HepG2 (cell line): Measurements from ENCODE around the gene ZC2HC1B. TPM values are rescaled to one million over a fixed set of nuclear protein-coding genes. Genes with fewer than 3 reads are reported as not detected.

Experiments
- ATAC-seq: fragments of 200-7000 bp; cut with Tn5 transposase; 3 replicates; pipeline ENCODE4 v1.9.1; 2020; ENCODE audit warnings: mild to moderate bottlenecking, moderate library complexity
- BruUV-seq: library from RNA; stranded (reverse); fragments of 400-500 nt; replicated peaks from 2 replicates; lab custom pipeline; 2021; lab: Mats Ljungman, UMichigan
- CTCF ChIA-PET: fragments of 300-600 bp; formaldehyde crosslinking; extraction: SDS; loops from one replicate; lab custom pipeline; 2021; ENCODE audit warnings: low total read pairs, inconsistent platforms, low intra/inter-chr PET ratio; lab: Yijun Ruan, JAX
- POLR2A ChIA-PET: fragments of 350-600 bp; sonication (Branson Sonifier 250); formaldehyde crosslinking; loops from one replicate; lab custom pipeline; 2020; ENCODE audit warnings: antibody characterized with exemption, inconsistent platforms; lab: Yijun Ruan, JAX
- DNase-seq: peaks from one replicate; pipeline ENCODE4 v3.0.0-alpha.2; 2015; ENCODE audit warnings: low spot score
- FAIRE-seq: peaks from 3 replicates; lab custom pipeline; 2011; peaks lifted over from hg19 to GRCh38; lab: Jason Lieb, UNC
- H2AFZ ChIP-seq: one replicate; pipeline ENCODE4 v1.6.1; 2011; ENCODE audit warnings: low read length, inconsistent platforms
- H3K27ac ChIP-seq: fragments of 300-600 bp; 3 replicates; pipeline ENCODE4 v1.8.0; 2011; ENCODE audit warnings: mixed run types, mild to moderate bottlenecking, mixed read lengths, low read length, inconsistent platforms; ENCODE audit not compliant: insufficient read depth; ENCODE audit errors: extremely low read length
- H3K27me3 ChIP-seq, 2 experiments: fragments of 200-600 bp in 1 of 2; 2 replicates in 1 of 2; 3 replicates in 1 of 2; pipeline versions ENCODE4 v1.6.0 to v1.8.0; 2011; ENCODE audit warnings: low read length in 2 of 2, mild to moderate bottlenecking in 2 of 2, moderate library complexity in 2 of 2, inconsistent platforms in 1 of 2; ENCODE audit not compliant: insufficient read depth in 2 of 2, control insufficient read depth in 1 of 2
- H3K36me3 ChIP-seq, 2 experiments: fragments of 200-600 bp in 1 of 2; replicated peaks in 1 of 2; 2 replicates in 1 of 2; 3 replicates in 1 of 2; pipeline versions ENCODE4 v1.5.1 to v1.8.0; 2011; ENCODE audit warnings: low read length in 2 of 2, inconsistent platforms in 1 of 2; ENCODE audit not compliant: insufficient read depth in 2 of 2, control insufficient read depth in 1 of 2
- H3K4me1 ChIP-seq: 2 replicates; pipeline ENCODE4 v1.5.1; 2012; ENCODE audit warnings: low read length, inconsistent platforms; ENCODE audit not compliant: insufficient read depth
- H3K4me2 ChIP-seq: 2 replicates; pipeline ENCODE4 v1.6.0; 2011; ENCODE audit warnings: low read depth, low read length, inconsistent platforms
- H3K4me3 ChIP-seq, 3 experiments: fragments of 200-600 bp in 1 of 3; sonication (generic), shearing (Covaris generic) in 1 of 3; replicated peaks in 1 of 3; 2 replicates each; pipeline ENCODE4 v1.5.1; 2011 to 2016; ENCODE audit warnings: low read length in 3 of 3, inconsistent platforms in 2 of 3, low read depth in 2 of 3, mild to moderate bottlenecking in 2 of 3, control low read depth in 1 of 3, mixed read lengths in 1 of 3; ENCODE audit not compliant: insufficient read depth in 1 of 3
- H3K79me2 ChIP-seq: one replicate; pipeline ENCODE4 v1.6.1; 2011; ENCODE audit warnings: low read length, inconsistent platforms; ENCODE audit not compliant: insufficient read depth
- H3K9ac ChIP-seq: 2 replicates; pipeline ENCODE4 v1.6.0; 2011; ENCODE audit warnings: mild to moderate bottlenecking, low read depth, low read length, inconsistent platforms; ENCODE audit not compliant: insufficient read depth
- H3K9me3 ChIP-seq: 2 replicates; pipeline ENCODE4 v1.5.1; 2012; ENCODE audit warnings: mild to moderate bottlenecking, low read length
- H4K20me1 ChIP-seq: 2 replicates; pipeline ENCODE4 v1.6.0; 2011; ENCODE audit warnings: inconsistent platforms, mild to moderate bottlenecking, low read length, moderate library complexity; ENCODE audit not compliant: insufficient read depth
- ARID4A ChIP-seq: sonication (generic); formaldehyde crosslinking; IDR thresholded peaks from 2 replicates; pipeline ENCODE4 v1.5.0; 2020; ENCODE audit warnings: mild to moderate bottlenecking, missing genetic modification reagents, borderline replicate concordance
- ARNT ChIP-seq: fragments of 450-650 bp; IDR thresholded peaks from 2 replicates; pipeline ENCODE4 v1.6.1; 2017
- ATF7 ChIP-seq, 2 experiments: fragments of 450-650 bp in 1 of 2; sonication (generic) in 1 of 2; formaldehyde crosslinking in 1 of 2; IDR thresholded peaks; 2 replicates each; pipeline versions ENCODE4 v1.4.0 to v1.6.1; 2016 to 2020; ENCODE audit warnings: antibody characterized with exemption in 1 of 2, mild to moderate bottlenecking in 1 of 2, missing genetic modification reagents in 1 of 2
- MXI1 ChIP-seq: IDR thresholded peaks from 3 replicates; pipeline ENCODE4 v1.6.1; 2012; ENCODE audit warnings: low read depth, low read length, inconsistent platforms, borderline replicate concordance
- NBN ChIP-seq: fragments of 450-650 bp; conservative IDR thresholded peaks from 2 replicates; pipeline ENCODE4 v1.6.1; 2017
- NFE2 ChIP-seq: sonication (generic); formaldehyde crosslinking; IDR thresholded peaks from 2 replicates; pipeline ENCODE4 v1.4.0; 2020; ENCODE audit warnings: missing genetic modification reagents
- NR0B2 ChIP-seq: sonication (generic); formaldehyde crosslinking; IDR thresholded peaks from 2 replicates; pipeline ENCODE4 v1.4.0; 2020; ENCODE audit warnings: mild to moderate bottlenecking, missing genetic modification reagents
- PHF8 ChIP-seq: sonication (generic); formaldehyde crosslinking; IDR thresholded peaks from 2 replicates; pipeline ENCODE4 v1.5.0; 2020; ENCODE audit warnings: missing genetic modification reagents
- SNAPC2 ChIP-seq: sonication (generic); formaldehyde crosslinking; IDR thresholded peaks from 2 replicates; pipeline ENCODE4 v1.8.1; 2022; ENCODE audit warnings: mild to moderate bottlenecking, missing genetic modification reagents
- SRSF1 ChIP-seq: fragments of 200-400 bp; formaldehyde crosslinking; optimal IDR thresholded peaks from 2 replicates; pipeline ENCODE3; 2017; ENCODE audit warnings: mild to moderate bottlenecking, low read depth, low read length, moderate library complexity
- SSRP1 ChIP-seq: IDR thresholded peaks from 2 replicates; pipeline ENCODE4 v1.6.1; 2016; ENCODE audit warnings: control low read depth
- ZNF180 ChIP-seq: sonication (generic); formaldehyde crosslinking; IDR thresholded peaks from 2 replicates; pipeline ENCODE4 v1.4.0; 2020; ENCODE audit warnings: low read depth, missing genetic modification reagents, borderline replicate concordance
- ZNF788 ChIP-seq: sonication (generic); formaldehyde crosslinking; IDR thresholded peaks from 2 replicates; pipeline ENCODE4 v1.5.0; 2020; ENCODE audit warnings: mild to moderate bottlenecking, missing genetic modification reagents, borderline replicate concordance
- ZNF841 ChIP-seq: sonication (generic); formaldehyde crosslinking; IDR thresholded peaks from 2 replicates; pipeline ENCODE4 v1.8.1; 2023; ENCODE audit warnings: missing genetic modification reagents, borderline replicate concordance
- WGBS: methylation state at CpG from one replicate; pipeline ENCODE4 v1.1.6; 2017; ENCODE audit warnings: low lambda C conversion rate; 5-methylcytosine and 5-hydroxymethylcytosine counted together
- in situ Hi-C: cut with HindIII; loops from 2 replicates; pipeline ENCODE4 v1.10.0; 2017; ENCODE audit warnings: low pct_unique_long_range_greater_than_20kb; ENCODE audit not compliant: extremely low pct_ligation_motif_present
- intact Hi-C: fragments of 100-400 bp; cut with micrococcal nuclease; formaldehyde crosslinking; loops from one replicate; pipeline ENCODE4 v1.10.0; 2022; ENCODE audit not compliant: unreplicated experiment
- polyA plus RNA-seq, 8 experiments: library from polyadenylated mRNA; depleted of rRNA in 3 of 8; stranded (reverse) in 7 of 8; unstranded in 1 of 8; fragments of >200 nt; fragmentation: Illumina TruSeq in 4 of 8; extraction: Trizol in 4 of 8; gene quantifications; 2 replicates each; pipeline versions ENCODE4 v1.2.1 to v1.2.3, GENCODE V29; 2011 to 2016; ENCODE audit warnings: low read depth in 4 of 8, missing spikeins in 1 of 8, mixed read lengths in 1 of 8; ENCODE audit not compliant: insufficient read depth in 1 of 8
- total RNA-seq, 5 experiments: library from RNA; depleted of rRNA; stranded (reverse); fragments of >200 nt; fragmentation: Illumina TruSeq; extraction: Trizol; gene quantifications; 2 replicates each; pipeline ENCODE4 v1.2.3, GENCODE V29; 2016; ENCODE audit warnings: low read depth in 1 of 5
- TF ChIP-seq, protein P1 (sequence below): sonication (generic); formaldehyde crosslinking; IDR thresholded peaks from 2 replicates; pipeline ENCODE4 v1.5.0; 2020; ENCODE audit warnings: mild to moderate bottlenecking, missing genetic modification reagents
- TF ChIP-seq, protein P2 (sequence below): IDR thresholded peaks from 2 replicates; pipeline ENCODE4 v1.6.1; 2016; ENCODE audit warnings: mild to moderate bottlenecking

ZC2HC1B gene
- total and polyA plus RNA-seq, 2 of the 13 experiments (the other 11 are each of a cell fraction or from before 2014, with no cell fraction given): not detected

DNA sequence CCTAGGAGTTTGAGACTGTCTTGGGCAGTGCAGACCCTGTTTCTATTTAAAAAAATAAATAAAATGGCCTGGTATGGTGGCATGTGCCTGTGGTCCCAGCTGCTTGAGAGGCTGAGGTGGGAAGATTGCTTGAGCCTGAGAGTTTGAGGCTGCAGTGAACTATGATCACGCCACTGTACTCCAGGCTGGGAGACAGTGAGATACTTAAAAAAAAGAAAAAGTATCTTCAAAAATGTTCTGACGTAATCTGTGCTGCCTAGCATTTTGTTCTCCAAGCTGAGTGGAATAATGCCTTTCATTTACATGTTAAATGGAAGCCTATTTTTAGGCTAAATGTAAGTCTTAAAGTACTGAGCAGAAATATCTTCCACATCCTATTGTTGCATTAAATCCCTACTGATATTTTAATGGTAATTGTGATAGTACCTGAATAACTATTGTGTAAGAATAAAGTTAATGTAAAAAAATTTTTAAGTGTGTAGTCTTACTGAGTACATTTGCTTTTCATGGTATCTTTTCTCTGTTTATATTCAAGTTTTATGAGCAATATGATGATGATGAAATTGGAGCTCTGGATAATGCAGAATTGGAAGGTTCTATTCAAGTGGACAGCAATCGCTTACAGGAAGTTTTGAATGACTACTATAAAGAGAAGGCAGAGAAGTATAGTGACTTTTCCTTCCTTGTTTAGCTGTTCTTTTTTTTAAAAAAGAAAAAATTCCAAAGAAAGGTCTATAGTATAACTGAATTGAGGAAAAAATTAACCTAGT, 4.2 kb upstream of the ZC2HC1B start:
- Histone ChIP-seq H4K20me1 (no peaks in the 10 kb centered on the region), H3K4me1 (peaks cover 5% of the 10 kb centered on the region; the same call in 1 of the 2 replicates), H3K9ac (no peak overlapping the region), H2AFZ (no peak overlapping the region), H3K9me3 (no peaks in the 10 kb centered on the region), H3K27ac (no peak overlapping the region), H3K79me2 (peaks cover 1% of the 10 kb centered on the region), H3K4me2 (no peak overlapping the region), H3K36me3 (peaks cover 18 to 85% of the 10 kb centered on the region in 2 experiments), H3K27me3 (no peaks in the 10 kb centered on the region), H3K4me3 (no peak overlapping the region)
- in situ Hi-C loops (no loop called here), intact Hi-C loops (no loop called here)
- no TSS peak for BruUV-seq
- no peak for DNase-seq
- 97% methylated on average over 3 of the region's 3 CpGs for WGBS
- CTCF ChIA-PET: no interaction called here
- no peak for ATAC-seq
- POLR2A ChIA-PET: interaction anchor here (2.5 kb wide), 1 partner anchor 17 kb away, joined by 11 read pairs; the partner anchor contains the start of gene LTV1
- no peak for FAIRE-seq
- TF ChIP-seq, protein P1, sequence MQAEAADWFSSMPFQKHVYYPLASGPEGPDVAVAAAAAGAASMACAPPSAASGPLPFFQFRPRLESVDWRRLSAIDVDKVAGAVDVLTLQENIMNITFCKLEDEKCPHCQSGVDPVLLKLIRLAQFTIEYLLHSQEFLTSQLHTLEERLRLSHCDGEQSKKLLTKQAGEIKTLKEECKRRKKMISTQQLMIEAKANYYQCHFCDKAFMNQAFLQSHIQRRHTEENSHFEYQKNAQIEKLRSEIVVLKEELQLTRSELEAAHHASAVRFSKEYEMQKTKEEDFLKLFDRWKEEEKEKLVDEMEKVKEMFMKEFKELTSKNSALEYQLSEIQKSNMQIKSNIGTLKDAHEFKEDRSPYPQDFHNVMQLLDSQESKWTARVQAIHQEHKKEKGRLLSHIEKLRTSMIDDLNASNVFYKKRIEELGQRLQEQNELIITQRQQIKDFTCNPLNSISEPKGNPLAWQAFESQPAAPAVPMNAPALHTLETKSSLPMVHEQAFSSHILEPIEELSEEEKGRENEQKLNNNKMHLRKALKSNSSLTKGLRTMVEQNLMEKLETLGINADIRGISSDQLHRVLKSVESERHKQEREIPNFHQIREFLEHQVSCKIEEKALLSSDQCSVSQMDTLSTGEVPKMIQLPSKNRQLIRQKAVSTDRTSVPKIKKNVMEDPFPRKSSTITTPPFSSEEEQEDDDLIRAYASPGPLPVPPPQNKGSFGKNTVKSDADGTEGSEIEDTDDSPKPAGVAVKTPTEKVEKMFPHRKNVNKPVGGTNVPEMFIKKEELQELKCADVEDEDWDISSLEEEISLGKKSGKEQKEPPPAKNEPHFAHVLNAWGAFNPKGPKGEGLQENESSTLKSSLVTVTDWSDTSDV: no peak
- TF ChIP-seq ATF7 (IDR thresholded peaks at IDR 0.05): no peak
- TF ChIP-seq ATF7 (CRISPR knock-in tag; IDR thresholded peaks at IDR 0.05): no peak
- TF ChIP-seq ARNT: no peak
- TF ChIP-seq, protein P2, sequence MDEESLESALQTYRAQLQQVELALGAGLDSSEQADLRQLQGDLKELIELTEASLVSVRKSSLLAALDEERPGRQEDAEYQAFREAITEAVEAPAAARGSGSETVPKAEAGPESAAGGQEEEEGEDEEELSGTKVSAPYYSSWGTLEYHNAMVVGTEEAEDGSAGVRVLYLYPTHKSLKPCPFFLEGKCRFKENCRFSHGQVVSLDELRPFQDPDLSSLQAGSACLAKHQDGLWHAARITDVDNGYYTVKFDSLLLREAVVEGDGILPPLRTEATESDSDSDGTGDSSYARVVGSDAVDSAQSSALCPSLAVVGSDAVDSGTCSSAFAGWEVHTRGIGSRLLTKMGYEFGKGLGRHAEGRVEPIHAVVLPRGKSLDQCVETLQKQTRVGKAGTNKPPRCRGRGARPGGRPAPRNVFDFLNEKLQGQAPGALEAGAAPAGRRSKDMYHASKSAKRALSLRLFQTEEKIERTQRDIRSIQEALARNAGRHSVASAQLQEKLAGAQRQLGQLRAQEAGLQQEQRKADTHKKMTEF: no peak
- TF ChIP-seq PHF8 (CRISPR knock-in tag): no peak
- no peak for TF ChIP-seq NBN
- TF ChIP-seq SSRP1 (CRISPR knock-in tag): no peak
- TF ChIP-seq NFE2: no peak
- TF ChIP-seq ZNF788 (CRISPR knock-in tag): no peak
- no peak for TF ChIP-seq SNAPC2 (CRISPR knock-in tag)
- TF ChIP-seq ARID4A (CRISPR knock-in tag): no peak
- TF ChIP-seq ZNF841 (CRISPR knock-in tag): no peak
- no peak for TF ChIP-seq SRSF1
- no peak for TF ChIP-seq ZNF180
- no peak for TF ChIP-seq NR0B2
- no peak for TF ChIP-seq MXI1
